IPS-NIHi7 (cell line): Measurements from ENCODE around the gene AQP2.
A peak's percentile ranks its signal among the peaks of the same experiment; 100 is the strongest.

ENCODE experiments used
- DNase-seq: peaks from one replicate; pipeline ENCODE4 v3.0.0; 2012; ENCODE audit warnings: mixed read lengths; ENCODE audit errors: extremely low spot score

The AQP2 gene

GRCh38 chr12:49955899-49956662, 5.5 kb downstream of the AQP2 start:
- no peak for DNase-seq

GRCh38 chr12:49956663-49957569, 6.4 kb downstream of the AQP2 start:
- DNase-seq, result no peak

- no peak for DNase-seq
Measured at GRCh38 chr12:49957570-49957967, 7.0 kb downstream of the AQP2 start.

- DNase-seq, result peak; percentile 68
Measured at GRCh38 chr12:49959685-49960473, 9.3 kb downstream of the AQP2 start.

- DNase-seq, result no peak
Measured at GRCh38 chr12:49960474-49961110, 10.1 kb downstream of the AQP2 start.

GRCh38 chr12:49961111-49961922, 10.8 kb downstream of the AQP2 start, which contains the start of gene AQP5:
TSS of gene AQP5 (plus strand) at chr12:49961872. CDS start at chr12:49962018, 146 bp downstream.
- DNase-seq, result peak; percentile 57

GRCh38 chr12:49961993-49962764, 11.6 kb downstream of the AQP2 start:
- DNase-seq, result no peak

- no peak for DNase-seq
Measured at GRCh38 chr12:49962861-49963765, 12.6 kb downstream of the AQP2 start.

GRCh38 chr12:49963976-49964815, 13.7 kb downstream of the AQP2 start:
- no peak for DNase-seq

- DNase-seq, result no peak
Measured at GRCh38 chr12:49964849-49965624, 14.5 kb downstream of the AQP2 start.

- DNase-seq, result no peak
Measured at GRCh38 chr12:49965836-49966235, 15.3 kb downstream of the AQP2 start.

GRCh38 chr12:49966511-49967041, 16.0 kb downstream of the AQP2 start:
- DNase-seq, result no peak

- peak; percentile 89 for DNase-seq
Measured at GRCh38 chr12:49967042-49967776, 16.7 kb downstream of the AQP2 start.

GRCh38 chr12:49967777-49968250, 17.3 kb downstream of the AQP2 start:
- DNase-seq, result peak; percentile 50

- no peak for DNase-seq
Measured at GRCh38 chr12:49968471-49968870, 17.9 kb downstream of the AQP2 start.

- DNase-seq, result no peak
Measured at GRCh38 chr12:49969027-49969426, 18.5 kb downstream of the AQP2 start.
